Measurements from ENCODE around the gene RRAGD.

The RRAGD gene, protein sequence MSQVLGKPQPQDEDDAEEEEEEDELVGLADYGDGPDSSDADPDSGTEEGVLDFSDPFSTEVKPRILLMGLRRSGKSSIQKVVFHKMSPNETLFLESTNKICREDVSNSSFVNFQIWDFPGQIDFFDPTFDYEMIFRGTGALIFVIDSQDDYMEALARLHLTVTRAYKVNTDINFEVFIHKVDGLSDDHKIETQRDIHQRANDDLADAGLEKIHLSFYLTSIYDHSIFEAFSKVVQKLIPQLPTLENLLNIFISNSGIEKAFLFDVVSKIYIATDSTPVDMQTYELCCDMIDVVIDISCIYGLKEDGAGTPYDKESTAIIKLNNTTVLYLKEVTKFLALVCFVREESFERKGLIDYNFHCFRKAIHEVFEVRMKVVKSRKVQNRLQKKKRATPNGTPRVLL

DNA sequence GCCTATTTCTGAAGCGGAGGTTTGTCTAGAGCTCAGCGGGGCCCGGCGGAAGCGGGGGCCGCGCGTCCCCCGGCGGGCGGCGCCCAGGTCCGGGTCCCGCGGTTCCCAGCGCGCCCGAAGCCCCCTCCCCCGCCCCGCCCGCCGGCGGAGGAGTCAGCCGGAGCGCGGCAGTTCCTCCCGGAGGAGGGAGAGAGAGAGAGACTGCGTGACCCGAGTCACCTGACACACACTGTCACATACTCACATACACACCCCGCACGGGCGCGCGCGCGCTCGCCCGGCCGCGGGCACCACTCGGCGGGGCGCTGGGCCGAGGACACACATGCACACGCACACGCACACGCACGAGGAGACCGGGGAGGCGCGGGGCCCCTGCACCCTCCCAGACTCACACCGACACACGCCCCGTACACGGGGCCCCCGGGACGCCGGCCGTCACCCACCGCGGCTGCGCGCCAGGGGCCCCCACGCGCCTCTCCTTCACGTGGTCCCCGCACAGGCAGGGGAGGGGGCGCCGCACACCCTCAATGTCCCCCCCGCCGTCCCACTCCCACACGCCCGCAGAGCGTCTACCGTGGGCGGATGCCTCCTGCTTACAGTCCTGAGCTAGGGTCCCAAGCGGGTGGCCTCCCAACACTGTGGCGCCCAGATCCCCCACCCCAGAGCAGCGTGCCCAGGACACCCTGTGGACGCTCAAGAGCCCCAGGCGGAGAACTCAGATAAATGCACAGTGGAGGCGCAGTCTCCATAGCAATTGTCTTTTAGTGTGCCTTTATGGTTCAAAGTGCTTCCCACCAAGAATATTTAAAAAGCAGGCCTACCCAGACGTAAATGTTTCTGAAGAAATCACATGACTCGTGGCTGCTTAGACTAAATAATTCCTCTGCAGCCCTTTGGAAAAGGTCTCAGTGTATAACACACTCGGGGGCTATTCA lies at the start of gene RRAGD:
Gene RRAGD (minus strand): TSS at position 203 of the 935 bp plus-strand sequence. CDS start 280 bp downstream, outside the sequence.
- peak; percentile 19 for DNase-seq

DNA sequence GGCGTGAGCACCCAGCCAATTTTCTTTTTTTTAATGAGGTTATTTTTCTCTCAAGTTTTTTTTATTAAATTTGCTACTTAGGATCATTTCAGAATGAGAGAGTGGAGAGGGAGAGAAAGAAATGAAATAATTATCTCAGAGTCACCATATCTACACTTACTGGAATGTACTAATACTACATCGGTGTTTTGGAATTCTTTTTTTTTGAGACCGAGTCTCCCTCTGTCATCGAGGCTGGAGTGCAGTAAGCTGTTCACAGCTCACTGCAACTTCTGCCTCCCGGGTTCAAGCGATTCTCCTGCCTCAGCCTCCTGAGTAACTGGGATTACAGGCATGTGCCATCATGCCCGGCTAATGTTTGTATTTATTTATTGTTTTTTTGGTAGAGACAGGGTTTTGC lies 48.6 kb upstream of the RRAGD start:
- no peak for DNase-seq

DNA sequence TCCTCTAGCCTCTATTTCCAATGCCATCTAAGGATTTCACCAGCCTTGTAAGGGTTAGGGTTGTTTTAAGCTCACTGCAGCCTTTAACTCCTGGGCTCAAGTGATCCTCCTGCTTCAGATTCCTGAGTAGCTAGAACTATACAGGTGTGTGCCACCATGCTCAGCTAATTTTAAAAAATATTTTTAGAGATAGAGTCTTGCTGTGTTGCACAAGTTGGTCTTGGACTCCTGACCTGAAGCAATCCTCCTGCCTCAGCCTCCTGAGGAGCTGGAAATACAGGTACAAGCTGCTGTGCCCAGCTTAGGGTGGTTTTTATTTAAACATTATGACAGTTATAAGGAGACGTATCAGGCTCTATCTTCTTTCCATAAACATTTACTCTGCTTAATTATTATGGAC lies 47.4 kb upstream of the RRAGD start:
- no peak for DNase-seq

DNA sequence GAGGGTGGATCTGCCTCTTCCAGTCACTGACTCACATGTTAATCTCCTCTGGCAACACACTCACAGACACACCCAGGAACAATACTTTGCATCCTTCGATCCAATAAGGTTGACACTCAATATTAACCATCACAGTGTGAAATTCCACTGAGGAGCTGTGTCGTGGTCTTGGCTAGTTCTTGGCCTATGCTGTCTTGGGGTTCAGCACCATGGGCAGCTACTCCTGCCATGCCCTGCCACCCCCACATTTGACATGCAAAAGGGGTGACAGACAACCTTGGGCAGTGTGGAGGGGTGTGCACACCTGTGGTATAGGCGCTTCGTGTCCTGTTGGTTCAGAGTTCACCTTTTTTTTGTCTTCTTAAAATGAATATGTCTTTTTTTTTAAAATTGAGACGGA lies 46.6 kb upstream of the RRAGD start:
- no peak for DNase-seq

DNA sequence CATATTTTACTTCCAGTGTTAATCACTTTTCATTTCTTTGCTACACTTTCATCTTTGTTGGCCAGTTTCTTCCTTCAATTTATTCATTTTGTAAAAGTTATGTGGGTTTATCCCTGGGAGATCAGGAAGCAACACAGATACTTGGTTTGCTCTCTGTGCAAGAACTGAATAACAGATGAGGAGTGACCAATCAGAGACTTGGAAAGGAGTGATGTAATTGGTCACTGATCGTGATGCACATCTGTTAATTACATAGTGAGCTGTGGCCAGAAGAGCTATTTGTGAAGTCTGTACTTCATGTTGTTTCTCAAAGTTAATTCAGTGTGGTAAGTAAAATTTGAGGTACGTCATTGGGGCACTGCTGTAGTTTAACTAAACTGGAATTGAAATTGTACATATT lies 42.2 kb upstream of the RRAGD start:
- no peak for DNase-seq

DNA sequence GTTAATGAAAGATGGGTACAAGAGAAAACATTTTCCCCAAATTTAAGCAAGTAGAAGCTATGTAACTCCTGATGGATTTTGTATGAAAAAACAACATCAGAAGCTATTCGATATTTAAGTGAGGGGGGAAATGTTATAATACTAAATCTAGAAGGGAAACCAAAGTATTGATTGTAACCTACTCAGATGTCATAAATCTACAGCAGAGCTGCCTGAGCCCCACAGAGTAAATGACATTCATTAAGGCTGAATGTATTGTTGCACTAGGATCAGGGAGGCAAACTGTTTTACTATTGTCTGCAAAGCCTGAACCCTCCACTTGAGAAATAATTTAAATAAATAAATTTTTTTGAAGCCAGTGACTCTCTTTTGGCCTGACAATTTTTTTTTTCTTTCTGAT lies 40.2 kb upstream of the RRAGD start:
- no peak for DNase-seq

DNA sequence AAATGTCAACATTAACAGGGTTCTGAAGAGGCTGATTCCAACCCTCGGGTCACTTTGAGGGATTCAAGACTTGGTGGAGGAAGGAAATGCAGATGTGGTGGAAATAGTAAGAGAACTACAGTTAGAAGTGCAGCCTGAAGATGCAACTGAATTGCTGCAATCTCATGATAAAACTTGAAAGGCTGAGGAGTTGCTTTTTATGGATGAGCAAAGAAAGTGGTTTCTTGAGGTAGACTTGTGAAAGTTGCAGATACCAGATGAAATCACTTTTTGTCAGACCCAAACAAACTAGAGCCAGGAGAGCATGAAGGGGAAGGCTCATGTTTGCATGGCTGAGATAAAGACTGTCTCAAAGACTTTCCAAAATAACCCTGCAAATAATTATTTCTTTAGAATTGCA lies 37.1 kb upstream of the RRAGD start:
- no peak for DNase-seq

DNA sequence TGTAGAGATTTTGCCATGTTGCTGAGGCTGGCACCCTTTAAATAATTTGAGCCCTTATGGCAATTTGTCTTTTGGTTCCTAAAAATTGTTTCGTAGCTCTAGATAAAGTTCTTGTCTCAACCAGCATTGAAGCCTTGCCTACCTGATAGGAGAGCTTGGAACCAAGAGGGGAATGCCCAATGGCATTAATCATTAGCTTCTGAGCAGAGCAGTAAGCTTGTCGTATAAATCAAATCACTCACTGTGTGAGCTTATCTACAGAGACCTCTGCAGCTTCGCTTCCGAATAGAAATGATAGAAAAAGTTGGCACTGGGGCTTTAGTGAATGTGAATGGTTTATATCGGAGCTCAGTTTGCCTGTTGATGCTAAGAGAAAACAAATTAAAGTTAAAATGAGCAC lies 31.6 kb upstream of the RRAGD start:
- no peak for DNase-seq

DNA sequence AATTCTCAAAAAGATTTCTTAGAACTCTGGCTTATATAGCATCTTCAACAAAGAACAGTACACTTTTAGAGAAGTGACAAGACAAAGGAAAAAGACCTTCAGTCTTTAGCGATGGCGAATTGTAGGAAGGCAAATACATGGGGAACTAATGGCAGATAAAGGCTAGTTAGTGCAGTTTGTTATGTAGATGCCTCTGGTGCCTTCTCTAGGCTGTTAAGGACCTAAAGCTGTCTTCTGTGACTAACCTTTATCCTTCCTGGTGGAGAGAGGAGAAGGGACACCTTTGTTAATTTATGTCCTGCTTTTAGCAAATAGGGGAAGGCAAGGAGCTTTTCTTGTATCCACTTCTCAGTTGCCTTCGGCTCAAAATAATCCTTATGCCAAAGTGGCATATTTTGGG lies 28.1 kb upstream of the RRAGD start:
- DNase-seq, result no peak

DNA sequence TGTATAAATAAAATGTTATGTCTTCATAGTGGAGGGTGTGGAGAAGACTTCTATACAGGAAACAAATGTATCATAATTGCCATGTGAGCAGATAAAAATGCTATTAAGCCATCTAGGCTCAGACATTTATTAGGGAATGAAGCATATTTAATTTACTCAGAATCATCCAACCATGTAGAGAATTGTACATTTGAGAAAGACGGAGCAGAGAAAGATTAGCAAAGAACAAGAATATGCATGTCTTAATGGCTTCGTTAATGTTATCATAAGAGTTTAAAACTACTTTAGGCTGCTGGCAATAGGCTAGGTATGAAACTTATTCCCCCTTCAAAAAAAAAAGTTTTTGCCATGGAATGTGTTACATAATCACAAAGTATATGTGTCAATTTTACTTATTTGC lies 26.9 kb upstream of the RRAGD start:
- DNase-seq, result no peak

DNA sequence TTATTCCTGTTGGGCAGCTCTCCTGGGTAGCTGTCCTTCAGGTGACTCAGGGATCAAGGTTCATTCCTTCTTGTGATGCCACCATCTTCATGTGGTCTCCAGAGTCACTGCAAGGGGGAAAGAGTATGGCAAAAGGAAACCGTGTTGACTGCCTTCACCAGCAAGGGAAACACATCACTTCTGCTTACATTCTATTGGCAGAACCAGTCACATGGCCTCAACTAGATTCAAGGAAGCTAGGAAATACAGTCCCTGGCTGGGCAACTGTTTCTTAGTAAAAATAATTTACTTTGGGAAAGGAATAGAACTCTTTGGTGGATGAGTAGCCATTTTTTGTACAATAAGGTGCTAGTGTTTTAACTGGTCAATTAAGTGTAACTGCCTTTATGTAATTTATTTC lies 26.2 kb upstream of the RRAGD start:
- DNase-seq, result no peak

DNA sequence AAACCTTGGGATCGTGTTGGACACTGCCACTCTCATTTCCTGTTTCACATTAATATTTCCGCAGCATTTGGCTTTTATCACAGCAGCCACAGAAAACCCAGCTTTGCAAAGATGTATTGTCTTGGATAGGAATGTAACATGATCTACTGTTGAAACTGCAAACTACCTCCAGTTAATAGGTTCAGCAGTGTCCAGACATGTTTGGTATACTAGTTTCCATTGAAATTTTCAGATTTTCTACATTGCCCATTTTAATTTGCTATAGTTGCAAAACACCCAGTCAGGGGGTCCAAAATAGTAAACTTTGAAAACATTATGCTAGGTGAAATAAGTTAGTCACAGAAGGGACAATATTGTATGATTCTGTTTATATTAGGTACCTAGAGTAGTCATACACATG lies 24.2 kb upstream of the RRAGD start:
- DNase-seq, result peak; percentile 75

DNA sequence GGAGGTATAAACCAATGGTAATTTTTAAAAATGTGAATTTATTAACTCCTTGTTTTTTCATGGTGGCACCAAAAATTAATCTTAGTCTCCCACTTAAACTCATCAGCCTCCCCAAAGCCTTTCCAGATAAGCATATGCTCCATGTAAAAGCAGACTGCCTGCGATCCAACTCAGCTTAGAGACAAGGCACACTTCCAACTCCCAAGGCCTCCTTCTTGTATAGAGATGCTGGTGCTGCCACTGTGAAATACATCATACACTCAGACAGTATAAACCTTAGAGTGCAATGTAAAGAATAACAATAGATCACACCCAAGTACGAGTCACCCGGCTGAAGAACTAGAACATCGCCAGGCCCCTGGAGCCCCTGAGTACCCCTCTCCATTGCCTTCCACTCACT lies 22.9 kb upstream of the RRAGD start:
- peak; percentile 12 for DNase-seq

DNA sequence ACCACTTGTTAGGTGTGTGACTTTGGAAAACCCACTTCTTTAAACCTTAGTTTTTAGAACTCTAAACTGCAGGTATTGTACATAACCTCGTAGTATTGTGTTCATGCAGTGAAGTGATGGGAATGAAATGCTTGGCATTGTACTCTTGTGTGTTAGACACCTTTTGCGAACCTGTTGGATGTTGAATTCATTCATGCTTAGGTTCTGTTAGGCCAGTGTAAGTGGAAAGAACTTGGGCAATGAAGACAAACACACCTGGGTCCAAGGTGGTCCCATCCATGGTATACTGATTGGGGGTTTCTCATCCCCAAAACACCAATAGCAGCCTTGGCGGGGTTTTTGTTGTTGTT lies 22.1 kb upstream of the RRAGD start:
- DNase-seq, result no peak

DNA sequence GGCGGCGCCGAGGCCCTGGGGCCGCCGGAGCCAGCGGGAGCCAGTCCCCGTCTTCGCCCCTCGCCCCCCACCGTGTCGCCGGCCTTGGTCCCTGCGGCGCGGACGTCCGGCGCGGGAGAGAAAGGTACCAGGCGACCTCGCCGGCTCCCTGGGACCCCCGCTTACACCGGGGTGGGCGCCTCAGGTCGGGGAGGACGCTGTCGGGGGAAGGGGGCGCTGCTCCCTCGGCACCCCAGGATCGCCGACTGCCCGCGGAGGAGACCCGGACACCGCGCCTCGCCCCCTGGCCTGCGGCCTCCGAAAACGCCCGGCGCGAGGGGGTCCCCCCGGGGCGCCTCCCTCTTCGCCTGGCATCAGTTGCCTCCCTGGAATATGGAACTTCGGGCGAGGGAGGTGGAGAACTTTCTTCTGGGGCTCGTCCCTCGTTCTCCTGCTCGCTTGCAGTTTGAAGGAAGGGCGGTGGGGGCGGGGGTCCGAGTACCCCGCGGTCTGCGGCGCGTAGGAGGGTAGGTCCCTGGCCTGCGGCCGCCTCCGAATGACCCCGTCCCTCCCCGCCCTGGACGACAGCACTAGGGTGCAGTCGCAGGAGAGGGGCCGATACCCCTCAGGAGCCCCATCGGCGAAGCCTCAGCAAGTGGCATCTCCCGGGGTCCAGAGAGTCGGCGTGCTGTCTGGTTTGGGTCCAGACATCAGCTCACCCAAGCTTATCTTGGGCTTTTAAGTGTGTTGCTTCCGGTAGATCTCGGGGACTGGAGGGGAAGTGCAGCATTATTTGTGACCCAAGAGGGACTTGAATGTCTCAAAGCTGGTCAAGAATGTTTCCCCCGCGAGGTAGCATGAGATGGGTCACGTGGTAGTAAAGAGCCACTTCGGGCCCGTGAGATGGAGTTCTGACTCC lies 21.4 kb upstream of the RRAGD start:
- peak; percentile 30 for DNase-seq

DNA sequence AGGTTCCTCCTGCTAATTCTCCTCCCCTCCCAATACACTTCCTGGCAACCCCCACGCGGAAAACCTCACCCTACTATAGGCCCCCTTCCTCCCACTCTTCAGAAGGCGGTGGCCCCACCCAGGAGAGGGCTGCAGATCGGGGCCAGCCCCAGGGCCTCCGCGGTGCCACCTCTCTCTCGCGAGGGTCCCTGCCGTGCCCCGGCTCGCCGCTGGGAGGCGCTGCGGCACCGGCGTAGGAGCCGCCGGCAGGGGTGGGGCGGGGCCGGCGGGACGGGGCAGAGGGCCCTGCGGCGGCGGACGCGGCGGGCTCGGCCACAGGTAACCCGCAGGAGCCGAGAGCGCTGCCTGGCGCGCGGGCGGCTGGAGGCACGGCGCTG lies 20.8 kb upstream of the RRAGD start, which contains the start of gene ANKRD6:
Gene ANKRD6 (plus strand): TSS at position 278 of the 377 bp plus-strand sequence. CDS start 133,825 bp downstream, outside the sequence.
- peak; percentile 50 for DNase-seq

DNA sequence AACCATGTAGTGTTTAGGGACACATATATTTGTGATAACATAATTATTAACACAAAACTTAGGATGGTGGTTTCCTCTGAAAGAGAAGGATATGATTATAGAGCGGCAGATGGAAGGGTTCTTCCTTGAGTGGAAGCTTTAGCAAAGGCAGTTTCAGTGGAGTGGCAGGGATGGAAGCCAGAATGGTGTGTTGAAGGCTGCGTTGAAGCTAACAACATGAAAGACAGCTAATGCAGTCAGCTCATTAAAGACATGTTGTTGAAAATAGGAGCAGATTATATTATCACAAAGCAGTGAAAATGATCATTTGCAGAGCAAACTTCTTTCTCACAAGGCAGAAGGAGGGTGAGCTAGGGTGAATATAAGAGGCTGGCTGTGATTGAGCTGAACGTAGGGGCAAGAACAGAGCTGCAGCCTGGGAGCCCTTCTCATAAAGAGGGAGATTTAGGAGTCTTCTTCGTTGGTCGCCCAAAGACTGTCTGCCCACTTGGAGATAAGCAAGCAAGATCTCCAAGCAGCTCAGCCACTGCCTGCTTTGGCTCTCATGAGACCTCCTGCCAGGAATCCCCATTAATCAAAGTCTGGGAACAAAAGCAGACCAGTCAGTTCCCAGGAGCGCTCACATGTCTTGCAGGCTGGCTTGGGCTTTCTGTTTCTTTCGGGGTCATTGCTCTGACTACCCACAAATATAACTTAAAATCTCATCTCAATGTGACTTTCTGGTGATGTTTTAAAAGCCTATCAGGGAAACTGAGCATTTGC lies 18.3 kb upstream of the RRAGD start:
- DNase-seq, result no peak

DNA sequence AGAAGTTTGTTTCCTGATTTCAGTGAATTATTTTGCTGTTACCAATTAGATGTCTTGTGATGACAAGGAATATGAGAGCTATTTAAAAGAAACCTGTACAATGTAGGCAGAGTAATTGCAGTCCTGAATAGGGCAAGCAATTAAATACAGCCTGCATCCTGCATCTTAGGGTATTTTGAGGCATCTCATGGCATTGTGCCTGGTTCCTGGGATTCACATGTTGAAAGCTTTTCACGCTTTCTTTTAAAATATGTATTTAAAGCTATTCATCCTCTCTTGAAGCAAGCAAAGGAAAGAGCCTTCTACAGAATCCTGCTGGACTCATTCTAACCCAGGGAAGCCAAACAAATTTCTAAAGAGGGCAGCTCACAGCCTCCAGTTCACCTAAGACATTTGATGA lies 4.7 kb upstream of the RRAGD start:
- no peak for DNase-seq

DNA sequence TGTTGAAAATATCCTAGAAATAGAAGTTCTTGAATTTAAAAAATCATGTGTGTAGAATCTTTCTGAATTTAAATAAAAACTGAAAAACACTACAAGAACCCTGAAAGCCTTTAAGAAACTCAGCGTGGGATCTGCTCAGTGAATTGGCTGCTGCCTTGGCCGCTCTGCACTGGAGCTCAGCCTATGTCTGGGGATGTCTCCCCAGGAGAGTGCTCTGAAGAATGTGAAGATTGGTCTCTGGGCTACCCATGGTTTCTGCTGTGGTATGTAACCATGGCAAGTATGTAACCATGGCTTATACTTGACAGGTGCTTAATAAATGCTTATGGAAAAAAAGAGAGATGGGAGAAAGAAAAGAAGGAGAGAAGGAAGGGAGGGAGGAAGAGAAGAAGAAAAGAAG lies 3.1 kb upstream of the RRAGD start:
- no peak for DNase-seq

DNA sequence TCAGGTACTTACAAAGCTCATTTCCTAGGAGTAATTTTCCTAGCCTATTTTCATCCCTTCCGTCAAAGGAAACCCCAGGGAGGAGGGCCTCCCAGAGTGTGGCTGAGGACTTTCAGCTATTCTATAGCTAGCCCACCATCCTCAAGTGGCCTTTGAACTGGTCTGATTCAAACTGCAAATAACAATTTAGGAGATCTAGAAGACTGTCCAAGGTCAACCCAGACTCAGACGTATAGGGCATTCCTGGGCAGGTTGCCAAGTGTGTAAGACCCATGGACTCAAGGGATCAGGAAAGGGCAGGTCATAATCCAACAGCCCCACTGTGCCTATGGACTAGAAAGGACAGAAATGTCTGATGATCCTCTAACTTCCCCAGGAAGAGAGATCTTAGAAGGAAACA lies 2.1 kb upstream of the RRAGD start:
- DNase-seq, result no peak

DNA sequence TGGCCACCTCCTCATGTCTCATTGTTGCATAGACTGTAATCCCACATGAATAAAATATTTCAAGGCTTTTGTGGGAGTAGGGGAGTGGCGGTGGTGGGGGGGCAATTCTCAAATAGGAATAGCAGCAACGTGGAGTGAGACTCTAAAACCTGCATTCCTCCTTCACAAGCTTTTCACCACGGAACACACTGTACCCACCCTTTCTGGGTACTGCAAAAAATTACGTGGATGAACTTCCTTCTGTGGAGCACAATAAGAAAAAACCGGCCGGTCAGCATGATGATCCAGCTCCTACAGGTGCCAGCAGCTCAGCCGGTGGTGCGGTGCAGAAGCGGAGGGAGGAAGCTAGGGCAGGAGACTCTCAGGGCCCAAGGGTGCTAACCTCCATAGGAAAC lies 930 bp upstream of the RRAGD start:
- DNase-seq, result no peak

All from NCI-H748 treated with DMSO at 0.1 percent for 48 hours (cell line).